ENCODE measurements around the gene CAVIN2.

CAVIN2 gene

DNA sequence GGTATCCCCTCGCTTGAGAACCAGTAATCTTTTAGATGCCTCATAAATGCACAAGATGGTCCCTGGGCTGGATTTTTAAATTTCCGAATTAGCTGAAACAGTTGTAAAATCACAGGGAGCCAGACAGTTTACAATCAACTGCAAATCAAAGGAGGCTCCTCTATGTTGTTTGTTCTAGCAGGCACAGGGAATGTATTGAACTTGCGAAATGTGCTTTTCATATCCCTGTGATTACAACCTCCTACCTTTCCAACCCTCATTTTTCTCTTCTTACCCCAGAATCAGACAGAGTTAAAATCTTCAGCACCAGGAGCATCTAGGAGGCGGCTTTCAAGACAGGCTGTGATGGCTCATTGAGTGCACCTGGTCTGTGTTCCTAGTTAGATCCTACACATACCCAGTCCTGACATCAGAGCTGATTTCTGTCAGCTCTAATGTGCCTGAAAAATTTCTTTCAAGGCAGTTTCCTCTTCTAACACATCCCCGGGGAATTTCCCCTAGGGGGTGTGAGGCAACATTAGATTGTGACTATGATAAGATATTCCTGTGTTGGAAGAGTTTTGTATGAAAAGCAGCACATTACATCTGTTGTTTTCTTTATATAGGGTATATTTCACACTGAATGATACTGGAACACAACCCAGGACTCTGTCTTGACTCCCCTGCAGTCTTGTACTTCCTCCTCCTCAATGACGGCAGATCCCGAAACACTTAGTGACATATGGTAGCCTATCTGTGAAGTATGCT is 17.9 kb upstream of the CAVIN2 start:
- DNase-seq (ENCODE audit: low spot score), result no peak

- DNase-seq (ENCODE audit: low spot score), result no peak
These were observed 17.1 kb upstream of the CAVIN2 start for GRCh38 chr2:191863988-191864387.

DNA sequence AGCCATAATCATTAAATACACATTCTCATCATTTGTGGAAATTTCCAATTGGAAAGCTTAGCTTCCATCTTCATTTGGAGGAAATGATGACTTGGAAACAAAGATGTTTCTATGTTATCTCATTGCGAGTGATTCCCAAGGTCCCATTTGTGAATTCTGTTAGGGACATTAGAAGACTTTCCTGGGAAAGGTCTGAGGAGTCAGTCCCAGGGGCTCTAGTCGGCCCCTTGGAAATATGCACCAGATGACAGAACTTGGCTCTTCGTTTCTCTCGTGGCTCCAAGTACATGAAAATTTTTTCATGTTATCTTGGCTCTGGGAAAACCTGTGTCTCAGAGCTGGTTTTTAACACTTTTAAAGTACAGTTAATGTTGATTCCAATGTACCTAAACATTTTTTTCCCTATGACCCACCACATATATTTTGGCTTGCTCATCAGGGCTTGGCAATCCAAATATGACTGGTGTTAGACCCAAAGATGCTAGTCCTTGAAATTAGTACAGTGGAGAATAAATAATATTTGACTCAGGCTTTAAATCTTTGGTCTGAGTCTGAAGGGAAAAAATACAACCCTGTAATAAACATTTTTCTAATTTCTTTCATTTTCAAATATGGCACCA is 15.4 kb upstream of the CAVIN2 start:
- DNase-seq (ENCODE audit: low spot score), result no peak

DNA sequence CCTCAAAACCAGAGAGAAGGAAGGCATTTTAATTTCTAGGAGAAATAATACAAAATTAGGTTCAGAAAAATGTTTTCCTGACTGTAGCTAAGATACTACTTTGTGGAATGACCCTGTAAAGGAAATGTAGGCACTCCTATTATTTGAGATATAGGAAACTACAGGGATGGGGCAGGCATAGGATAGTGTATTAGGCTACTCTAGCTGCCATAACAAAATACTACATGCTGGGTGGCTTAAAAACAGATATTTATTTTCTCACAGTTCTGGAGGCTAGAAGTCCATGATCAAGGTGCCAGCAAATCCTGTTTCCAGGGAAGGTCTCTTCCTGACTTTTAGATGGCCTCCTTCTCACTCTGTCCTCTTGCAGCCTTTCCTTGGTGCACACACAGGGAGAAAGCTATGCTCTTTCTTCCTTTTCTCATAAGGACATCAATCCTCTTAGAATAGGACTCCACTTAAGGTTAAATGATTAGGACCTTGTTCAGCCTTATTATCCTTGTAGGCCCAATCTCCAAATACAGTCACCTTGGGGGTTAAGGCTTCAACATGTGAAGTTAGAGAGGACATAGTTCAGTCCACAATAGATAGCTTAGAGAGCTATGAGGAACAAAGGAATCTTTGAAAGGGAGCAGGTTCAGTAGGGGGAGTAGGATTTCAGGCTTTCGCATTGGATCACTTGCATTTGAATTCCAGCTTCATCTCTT is 14.0 kb upstream of the CAVIN2 start:
- no peak for DNase-seq (ENCODE audit: low spot score)

- no peak for DNase-seq (ENCODE audit: low spot score)
These were observed 12.8 kb upstream of the CAVIN2 start for GRCh38 chr2:191859681-191860080.

GRCh38 chr2:191857886-191858285 is 11.0 kb upstream of the CAVIN2 start:
- no peak for DNase-seq (ENCODE audit: low spot score)

DNA sequence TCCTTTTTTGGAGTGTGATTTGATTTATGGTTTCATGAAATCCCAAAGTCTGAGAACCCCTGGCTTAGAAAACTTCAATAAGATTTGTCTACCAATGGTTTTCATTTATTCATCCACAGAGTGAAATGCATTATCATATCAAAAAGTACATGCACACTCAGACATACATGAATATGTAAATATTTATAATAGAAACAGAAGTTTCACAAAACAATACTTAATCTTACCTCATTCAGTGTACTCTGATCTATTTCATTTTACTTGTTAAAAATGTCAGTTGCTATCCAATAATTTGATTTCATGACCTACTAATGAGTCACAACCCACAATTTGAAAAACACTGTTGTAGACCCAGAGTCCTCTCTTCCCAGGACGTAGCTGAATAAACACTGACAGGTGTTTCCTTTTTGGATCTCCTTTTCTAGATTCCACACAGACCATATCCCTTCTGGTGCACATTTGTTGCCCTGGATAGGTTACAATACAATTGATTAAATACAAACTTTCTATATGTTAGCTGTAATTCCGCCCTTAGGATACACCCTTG is 10.4 kb upstream of the CAVIN2 start:
- DNase-seq (ENCODE audit: low spot score), result no peak

- no peak for DNase-seq (ENCODE audit: low spot score)
These were observed 9.4 kb upstream of the CAVIN2 start for GRCh38 chr2:191856111-191856876.

DNA sequence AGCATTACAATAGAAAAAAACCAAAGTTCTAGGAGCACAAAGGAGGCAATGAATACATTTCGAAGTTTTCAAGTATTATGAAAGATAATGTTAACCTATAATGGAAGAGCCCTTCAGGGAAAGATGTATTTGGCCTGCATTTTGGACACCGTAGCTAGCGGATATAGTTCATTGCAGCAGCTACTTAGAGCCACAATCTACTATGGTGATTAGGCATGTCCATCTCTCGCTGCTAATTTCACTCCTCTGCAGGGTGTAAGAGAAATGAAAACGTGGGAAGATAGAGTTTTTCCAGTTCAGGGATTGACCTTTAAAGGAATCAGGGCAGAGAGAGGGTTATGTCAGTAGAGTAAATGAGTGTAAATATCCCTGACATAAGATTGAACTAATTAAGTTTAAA is 8.5 kb upstream of the CAVIN2 start:
- no peak for DNase-seq (ENCODE audit: low spot score)

GRCh38 chr2:191854382-191855372 is 7.8 kb upstream of the CAVIN2 start:
- DNase-seq (ENCODE audit: low spot score), result no peak

- DNase-seq (ENCODE audit: low spot score), result no peak
These were observed 7.0 kb upstream of the CAVIN2 start for GRCh38 chr2:191853843-191854242.

GRCh38 chr2:191851158-191851557 is 4.3 kb upstream of the CAVIN2 start:
- DNase-seq (ENCODE audit: low spot score), result no peak

- DNase-seq (ENCODE audit: low spot score), result no peak
These were observed 2.2 kb upstream of the CAVIN2 start for GRCh38 chr2:191848771-191849767.

GRCh38 chr2:191847764-191848163 is 876 bp upstream of the CAVIN2 start:
- no peak for DNase-seq (ENCODE audit: low spot score)

GRCh38 chr2:191845876-191846514 is 893 bp downstream of the CAVIN2 start:
- no peak for DNase-seq (ENCODE audit: low spot score)

- DNase-seq (ENCODE audit: low spot score), result no peak
These were observed 1.6 kb downstream of the CAVIN2 start for GRCh38 chr2:191845248-191845715.

- DNase-seq (ENCODE audit: low spot score), result no peak
These were observed 2.2 kb downstream of the CAVIN2 start for GRCh38 chr2:191844706-191845105.

GRCh38 chr2:191840921-191841320 is 6.0 kb downstream of the CAVIN2 start:
- DNase-seq (ENCODE audit: low spot score), result no peak

Data from NAMALWA (cell line).